LoVo (cell line): Measurements from ENCODE around the gene CDO1.

Source experiments
- DNase-seq: peaks from one replicate; pipeline ENCODE4 v3.0.0-alpha.2; 2016; ENCODE audit warnings: low spot score

CDO1 gene

DNA sequence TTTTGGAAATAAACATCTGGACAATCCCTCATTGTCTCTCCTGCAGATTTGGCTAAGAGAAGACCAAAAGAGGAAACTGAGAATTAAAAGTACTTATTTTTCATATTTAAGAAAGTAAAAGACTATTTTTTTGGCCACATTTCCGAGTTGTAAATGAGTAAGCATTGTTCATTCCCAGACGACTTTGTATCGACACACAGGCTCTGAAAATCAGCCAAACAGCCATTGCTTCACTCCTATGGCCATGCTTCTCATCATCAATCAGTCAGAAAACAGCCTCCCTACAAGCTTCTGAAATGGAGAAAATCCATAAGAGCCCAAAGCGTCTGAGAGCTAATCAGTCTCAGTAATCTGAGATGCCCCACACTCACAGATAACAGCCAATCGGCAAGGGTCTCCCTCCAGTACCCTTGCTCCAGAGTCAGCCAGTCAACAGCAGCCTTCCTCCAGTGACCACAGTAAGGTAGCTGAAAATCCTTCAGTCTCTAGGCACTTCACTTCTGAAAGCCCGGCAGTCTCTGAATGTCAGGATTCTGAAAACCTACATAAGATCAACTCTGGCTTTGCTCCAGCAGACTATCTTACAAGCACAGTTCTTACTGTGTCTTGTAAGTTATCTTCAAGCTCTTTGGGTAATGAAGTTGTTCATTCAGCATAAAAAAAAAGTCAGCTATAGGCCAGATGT lies 30.9 kb downstream of the CDO1 start:
- no peak for DNase-seq

DNA sequence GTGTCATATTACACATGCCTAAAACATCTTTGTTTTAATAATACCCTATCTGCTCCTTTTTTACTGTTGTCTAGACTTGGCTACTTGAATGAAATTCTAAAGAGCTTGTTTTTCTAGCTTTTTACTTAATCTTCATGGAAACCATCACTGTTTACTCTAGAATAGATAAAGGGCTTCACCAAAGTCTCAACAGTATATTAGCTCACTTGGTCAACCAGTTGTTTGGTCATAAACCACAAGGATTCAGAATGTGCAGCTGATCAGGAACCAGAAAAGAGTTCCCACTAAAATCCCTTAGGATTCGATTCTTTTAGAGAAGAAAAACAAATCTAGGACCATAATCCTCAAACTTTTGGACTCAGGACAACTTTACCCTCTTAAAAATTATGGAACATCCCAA lies 38.0 kb downstream of the CDO1 start:
- no peak for DNase-seq

DNA sequence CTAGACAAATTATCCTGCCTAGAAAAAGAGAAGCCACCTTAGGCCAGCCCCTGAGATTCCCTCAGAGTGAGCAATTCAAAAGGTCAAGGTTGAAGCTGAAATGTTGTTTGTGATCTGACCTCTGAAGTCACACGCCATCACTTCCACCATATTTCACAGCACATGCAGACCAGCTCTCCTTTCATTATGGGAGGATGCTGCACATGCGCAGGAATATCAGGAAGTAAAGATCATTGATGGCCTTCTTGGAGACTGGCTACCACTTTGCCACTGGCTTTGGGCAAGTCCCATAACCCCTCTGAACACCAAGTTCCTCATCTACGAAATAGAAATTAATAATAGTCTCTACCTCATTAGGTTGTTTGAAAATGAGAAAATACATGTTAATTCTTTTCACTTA lies 39.5 kb downstream of the CDO1 start:
- no peak for DNase-seq

DNA sequence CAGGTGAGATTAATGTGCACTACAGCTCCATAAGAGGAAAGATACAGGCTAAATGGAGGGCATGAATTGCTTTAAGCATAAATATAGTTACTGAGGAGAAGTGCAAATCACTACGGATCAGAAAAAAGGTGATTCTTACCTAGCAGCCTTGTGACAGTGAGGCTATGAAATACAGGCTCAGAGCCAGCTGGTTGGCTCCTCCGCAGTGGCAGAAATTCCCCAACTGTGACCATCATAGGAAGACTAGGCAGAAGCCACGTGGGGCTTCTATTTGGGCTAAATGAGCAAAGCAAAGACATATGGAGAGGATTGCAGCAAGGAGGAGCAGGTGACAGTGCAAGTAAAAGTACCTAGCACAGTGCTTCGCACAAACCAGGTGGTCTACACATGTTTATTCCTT lies 40.5 kb downstream of the CDO1 start:
- DNase-seq: no peak

DNA sequence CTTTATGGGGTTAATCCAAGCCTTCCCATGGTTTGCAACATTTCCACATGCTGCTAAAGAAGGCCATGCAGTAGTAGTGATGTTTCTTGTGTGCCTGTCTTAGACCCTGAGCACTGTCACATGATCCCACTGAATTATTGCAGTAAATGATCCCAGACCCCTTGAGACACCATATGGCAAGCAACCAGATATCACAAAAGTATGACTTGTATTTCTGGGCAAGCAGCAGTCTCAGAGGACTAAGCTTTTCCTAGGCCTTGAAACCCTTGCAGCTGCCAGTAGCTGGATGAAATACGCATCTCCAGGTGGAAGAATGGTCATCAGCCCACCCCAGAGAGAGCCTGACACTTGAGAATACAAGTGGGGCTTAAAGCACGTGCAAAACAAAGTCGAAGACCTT lies 41.8 kb downstream of the CDO1 start:
- DNase-seq: no peak

DNA sequence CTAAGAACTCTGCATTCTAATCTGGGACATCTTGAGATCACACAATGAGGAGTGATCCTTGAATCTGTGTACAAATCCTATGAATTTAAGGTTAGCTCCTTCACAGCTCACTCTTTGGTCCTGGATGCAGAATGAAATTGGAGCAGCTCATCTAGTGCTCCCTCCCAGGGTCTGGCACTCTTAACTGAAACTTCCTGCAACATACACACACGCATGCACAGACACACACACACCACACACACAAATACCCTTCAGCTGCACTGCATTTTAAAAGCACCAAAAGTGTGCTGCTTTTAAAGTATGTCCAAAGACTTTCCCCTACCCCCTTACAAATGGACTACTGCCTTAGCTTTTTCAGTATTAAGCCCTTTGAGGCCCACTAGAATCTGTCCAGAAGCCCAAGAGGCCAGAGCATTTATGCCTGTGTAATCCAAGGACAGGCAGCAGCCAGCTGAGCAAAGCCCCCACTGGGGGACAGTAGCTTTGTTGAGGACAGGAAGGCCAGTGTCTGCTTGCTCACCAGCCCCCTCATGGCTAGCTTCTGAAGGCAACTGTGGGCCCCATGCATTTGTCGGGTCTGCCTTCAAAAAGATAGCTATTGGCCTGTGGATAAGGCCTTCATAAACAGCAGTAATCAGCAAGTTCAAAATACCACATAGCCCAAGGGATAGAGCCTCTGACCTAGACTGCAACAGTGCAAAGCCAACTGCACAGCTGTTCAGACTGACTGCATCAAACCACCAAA lies 43.6 kb downstream of the CDO1 start:
- no peak for DNase-seq

DNA sequence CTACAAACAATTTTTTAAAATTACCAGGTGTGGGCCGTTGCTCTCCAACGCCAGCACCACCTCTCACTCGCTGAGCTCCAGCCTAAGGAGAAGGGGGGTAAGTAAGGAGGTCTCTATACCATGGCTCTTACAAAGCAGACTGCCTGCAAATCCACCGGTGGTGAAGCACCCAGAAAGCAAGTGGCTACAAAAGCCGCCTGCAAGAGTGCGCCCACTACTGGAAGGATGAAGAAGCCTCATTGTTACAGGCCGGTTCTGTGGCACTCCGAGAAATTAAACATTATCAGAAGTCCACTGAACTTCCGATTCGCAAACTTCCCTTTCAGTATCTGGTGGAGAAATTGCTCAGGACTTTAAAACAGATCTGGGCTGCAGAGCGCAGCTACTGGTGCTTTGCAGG lies 46.0 kb downstream of the CDO1 start:
- no peak for DNase-seq

DNA sequence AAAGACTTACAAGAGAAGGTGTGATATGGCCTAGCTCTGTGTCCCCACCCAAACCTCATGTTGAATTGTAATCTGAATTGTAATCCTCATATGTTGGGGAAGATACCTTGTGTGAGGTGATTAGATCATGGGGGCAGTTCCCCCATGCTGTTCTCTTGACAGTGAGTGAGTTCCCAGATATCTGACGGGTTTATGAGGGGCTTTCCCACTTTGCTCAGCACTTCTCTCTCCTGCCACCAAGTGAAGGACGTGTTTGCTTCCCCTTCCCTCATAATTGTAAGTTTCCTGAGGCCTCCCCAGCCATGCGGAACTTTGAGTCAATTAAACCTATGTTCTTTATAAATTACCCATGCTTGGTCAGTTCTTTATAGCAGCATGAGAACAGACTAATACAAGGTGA lies 49.0 kb downstream of the CDO1 start:
- no peak for DNase-seq

DNA sequence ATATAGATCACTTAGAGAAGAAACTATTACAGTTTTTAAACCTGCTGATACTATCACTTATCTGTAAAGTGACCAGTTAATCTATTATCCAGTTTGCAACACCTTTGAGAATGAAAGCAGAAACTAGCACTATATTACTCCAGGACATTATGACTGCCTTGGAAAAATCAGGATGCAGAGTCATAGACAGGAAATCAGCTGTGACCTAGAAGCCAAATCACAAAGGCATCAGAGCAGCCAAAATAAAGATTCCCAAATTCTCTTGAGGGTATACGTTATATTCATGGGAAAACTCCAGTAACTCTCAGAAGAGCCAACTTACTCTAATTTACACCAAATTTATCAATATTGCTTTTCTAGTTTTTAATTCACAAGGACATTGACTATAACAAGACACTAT lies 49.9 kb downstream of the CDO1 start:
- DNase-seq: no peak

DNA sequence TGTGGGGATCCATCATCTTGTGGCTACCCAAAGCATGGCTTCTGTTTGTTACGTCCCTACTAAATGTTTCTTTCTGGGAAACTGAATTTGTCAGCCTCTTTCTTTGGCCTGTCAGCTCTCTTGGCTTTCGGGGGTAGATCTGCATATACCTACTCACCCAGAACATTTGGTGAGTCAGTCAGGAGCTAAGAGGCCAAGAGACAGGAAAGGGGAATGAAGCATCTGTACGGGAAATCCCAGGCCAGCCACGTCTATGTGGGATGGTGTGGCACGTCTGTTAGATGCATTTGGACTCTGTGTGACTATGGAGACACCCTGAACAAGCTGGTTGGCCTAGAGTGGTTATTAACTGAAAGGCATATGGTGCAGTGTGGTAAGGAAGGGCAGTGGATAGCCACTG lies 58.1 kb downstream of the CDO1 start:
- no peak for DNase-seq

DNA sequence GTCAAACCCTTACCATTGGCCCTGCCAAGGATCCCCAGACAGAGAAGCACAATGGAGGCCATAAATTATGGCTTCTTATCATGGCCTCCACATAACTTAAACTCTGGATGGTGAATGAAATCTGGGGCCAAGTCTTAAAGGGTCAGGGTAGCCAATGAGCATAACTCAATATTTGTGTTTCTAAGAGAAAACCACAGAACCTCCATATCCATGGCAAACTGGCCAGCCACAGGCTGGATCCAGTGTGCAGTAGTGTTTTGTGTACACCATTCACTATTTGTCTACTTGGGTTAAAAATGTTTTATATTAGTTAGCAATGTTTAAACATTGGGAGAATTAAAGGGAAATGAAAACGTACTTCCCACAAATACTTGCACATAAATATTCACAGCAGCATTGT lies 60.8 kb downstream of the CDO1 start:
- DNase-seq: no peak
